ENCODE measurements around the gene PLAAT1.

DNA sequence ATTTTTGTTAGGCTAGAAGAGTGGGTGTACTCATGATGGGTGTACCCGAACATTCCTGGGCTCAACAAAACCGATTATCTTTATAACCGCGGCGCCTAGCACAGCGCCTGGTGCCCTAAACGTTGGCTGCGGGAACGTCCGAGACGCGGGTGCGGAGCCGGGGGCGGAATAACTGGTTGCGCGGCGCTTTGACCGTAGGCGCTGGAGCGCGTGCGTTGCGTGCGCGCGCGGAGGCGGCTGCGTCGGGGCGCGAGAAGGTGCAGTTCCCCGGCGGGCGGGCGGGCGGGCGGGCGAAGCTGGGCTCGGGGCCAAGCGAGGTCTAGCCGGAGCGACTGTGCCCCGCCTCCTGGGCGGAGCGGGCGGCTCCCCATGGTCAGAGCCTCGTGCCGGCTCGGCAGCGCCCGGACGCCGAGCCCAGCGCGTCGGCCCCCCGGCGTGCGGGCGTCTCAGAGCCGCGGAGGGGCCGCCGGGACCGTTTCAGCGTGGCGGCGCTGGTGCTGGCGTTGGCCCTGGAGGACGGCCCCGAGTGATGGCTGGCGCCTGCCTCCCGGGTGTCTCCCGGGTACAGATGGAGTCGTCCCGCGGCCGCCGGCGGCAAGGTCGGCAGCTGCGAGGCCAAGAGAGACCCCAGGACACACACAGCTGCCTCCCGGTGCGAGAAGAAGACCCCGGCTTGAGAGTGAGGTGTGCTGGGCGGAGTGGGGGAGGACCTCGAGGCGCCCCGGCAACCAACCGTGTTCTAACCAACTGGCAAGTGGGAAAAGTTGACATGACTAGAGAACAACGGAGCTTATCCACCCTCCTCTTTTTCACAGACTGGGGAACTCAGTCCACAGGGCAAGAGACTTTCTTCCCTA lies at the start of gene PLAAT1:
- TF ChIP-seq EZH2 (optimal IDR thresholded peaks at IDR 0.05; ENCODE audit: low read depth, low read length) = no peak
- TF ChIP-seq, protein P1, sequence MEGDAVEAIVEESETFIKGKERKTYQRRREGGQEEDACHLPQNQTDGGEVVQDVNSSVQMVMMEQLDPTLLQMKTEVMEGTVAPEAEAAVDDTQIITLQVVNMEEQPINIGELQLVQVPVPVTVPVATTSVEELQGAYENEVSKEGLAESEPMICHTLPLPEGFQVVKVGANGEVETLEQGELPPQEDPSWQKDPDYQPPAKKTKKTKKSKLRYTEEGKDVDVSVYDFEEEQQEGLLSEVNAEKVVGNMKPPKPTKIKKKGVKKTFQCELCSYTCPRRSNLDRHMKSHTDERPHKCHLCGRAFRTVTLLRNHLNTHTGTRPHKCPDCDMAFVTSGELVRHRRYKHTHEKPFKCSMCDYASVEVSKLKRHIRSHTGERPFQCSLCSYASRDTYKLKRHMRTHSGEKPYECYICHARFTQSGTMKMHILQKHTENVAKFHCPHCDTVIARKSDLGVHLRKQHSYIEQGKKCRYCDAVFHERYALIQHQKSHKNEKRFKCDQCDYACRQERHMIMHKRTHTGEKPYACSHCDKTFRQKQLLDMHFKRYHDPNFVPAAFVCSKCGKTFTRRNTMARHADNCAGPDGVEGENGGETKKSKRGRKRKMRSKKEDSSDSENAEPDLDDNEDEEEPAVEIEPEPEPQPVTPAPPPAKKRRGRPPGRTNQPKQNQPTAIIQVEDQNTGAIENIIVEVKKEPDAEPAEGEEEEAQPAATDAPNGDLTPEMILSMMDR (IDR thresholded peaks at IDR 0.05; ENCODE audit: low read length) = no peak

Data from MM.1S (cell line).